GM12873 (cell line): ENCODE measurements around the gene AKAP6.
A peak's percentile ranks its signal among the peaks of the same experiment; 100 is the strongest.

Experiments used
- TF ChIP-seq, protein P1 (sequence below): IDR thresholded peaks from 2 replicates; pipeline ENCODE4 v1.5.1; 2012; ENCODE audit warnings: low read depth, mild to moderate bottlenecking, moderate library complexity, low read length, control low read depth; ENCODE audit not compliant: insufficient read depth; ENCODE audit errors: missing control alignments

Gene AKAP6

DNA sequence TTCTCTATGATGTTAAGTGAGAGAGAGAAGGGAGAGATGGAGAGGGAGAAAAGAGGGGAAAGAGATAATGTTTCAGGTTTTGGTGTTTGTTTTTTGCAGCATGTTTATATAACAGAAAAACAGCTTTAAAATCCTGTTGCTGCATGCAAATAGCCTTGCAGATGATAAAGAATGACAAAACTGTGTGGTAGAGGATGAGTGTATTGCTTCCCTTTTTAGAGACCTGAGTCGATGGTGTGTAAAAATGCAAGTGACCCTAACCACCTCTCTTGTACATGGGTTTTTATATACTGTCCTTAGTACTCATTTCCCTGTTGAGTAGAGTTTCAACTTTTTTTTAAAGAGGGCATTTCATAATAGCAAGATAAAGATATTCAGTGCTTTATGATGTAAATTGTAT, 249.1 kb downstream of the AKAP6 start:
- TF ChIP-seq, protein P1, sequence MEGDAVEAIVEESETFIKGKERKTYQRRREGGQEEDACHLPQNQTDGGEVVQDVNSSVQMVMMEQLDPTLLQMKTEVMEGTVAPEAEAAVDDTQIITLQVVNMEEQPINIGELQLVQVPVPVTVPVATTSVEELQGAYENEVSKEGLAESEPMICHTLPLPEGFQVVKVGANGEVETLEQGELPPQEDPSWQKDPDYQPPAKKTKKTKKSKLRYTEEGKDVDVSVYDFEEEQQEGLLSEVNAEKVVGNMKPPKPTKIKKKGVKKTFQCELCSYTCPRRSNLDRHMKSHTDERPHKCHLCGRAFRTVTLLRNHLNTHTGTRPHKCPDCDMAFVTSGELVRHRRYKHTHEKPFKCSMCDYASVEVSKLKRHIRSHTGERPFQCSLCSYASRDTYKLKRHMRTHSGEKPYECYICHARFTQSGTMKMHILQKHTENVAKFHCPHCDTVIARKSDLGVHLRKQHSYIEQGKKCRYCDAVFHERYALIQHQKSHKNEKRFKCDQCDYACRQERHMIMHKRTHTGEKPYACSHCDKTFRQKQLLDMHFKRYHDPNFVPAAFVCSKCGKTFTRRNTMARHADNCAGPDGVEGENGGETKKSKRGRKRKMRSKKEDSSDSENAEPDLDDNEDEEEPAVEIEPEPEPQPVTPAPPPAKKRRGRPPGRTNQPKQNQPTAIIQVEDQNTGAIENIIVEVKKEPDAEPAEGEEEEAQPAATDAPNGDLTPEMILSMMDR: no peak

DNA sequence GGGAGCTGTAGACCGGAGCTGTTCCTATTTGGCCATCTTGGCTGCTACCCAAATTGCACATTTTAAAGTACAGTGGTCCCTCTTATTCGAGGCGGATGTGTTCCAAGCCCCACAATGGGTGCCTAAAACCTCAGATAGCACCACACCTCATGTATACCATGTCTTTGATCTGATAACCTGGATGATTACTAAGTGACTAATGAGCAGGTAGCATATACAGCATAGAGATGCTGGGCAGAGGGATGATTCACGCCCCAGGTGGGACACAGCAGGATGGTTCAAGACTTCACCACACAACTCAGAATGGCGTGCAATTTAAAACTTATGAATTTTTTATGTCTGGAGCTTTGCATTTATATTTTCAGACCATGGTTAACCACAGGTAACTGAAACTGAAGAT, 255.0 kb downstream of the AKAP6 start:
- TF ChIP-seq, protein P1: no peak

DNA sequence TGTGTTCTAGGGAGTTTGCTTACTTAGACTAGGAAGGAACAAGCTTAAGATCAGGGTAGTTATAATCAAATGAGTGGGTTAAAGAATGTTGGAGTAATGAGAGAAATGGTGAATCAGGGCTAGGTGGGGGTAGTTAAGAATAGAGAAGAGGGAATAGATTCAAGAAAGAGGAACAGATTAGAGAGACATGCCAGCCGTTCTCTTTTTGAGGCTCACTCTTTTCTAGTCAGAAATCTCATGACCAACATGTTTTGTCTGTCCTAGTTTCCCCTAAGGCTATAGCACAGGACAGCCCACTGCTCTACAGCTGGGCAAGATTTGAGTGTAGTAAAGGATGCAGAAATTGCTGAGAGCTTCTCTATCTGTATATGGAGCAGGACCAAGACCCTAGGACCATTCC, 258.4 kb downstream of the AKAP6 start:
- TF ChIP-seq, protein P1: no peak

DNA sequence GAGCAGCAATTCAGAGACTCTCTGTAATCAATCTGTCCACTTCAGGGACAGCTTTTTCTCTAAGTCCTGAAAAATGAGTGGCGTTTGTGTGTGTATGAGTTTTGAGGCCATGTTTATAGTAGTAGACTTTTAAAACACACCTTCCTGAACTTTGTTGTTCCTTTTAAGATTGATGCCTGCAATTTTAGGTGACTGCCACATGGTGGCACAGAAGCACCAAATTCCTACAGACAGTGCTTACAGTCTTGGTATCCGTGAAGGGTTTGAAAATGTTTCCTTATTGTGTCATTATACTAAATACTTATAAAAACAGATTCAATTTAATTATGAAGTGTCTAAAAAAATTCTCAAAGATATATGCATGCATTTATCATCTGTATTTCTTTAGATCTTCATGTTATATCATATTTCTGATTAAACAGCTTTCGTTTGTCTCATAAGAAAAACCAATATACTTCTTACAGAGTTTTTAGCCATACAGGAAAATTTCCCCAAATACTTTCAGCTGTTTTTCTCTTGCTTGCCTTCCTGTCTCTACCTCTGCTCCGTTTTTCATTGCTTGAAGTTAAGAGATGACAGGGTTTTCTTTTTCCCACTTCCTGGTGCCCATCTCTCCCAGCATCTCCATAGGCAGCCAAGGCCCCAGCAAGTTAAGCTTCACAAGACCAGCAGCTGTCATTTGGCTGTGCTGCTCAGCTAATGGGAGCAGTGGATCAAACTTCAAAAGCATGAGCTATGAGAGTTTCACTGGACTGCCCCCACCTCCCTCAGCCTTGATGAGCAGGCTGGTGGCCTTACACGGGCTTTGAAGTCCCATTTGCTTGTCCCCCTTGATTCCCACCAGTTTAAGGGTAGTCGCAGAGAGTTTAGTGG, 259.6 kb downstream of the AKAP6 start:
- TF ChIP-seq, protein P1: peak; percentile 81

DNA sequence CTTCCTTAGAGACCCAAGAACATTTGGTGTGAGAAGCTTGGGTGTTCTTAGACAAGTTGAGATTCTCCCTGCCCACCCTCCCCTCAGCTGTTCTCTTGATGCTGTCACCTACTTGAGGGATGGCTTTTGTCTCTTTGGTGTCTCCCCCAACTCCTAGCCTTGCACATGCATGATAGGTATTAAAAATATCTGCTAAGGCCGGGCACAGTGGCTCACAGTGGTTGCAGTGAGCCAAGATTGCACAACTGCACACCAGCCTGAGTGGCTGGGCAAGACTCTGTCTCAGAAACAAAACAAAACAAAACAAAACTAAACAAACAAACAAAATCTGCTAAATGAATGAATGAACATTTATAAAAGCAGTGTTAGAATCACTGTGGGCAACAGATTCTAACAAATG, 261.1 kb downstream of the AKAP6 start:
- TF ChIP-seq, protein P1: no peak

DNA sequence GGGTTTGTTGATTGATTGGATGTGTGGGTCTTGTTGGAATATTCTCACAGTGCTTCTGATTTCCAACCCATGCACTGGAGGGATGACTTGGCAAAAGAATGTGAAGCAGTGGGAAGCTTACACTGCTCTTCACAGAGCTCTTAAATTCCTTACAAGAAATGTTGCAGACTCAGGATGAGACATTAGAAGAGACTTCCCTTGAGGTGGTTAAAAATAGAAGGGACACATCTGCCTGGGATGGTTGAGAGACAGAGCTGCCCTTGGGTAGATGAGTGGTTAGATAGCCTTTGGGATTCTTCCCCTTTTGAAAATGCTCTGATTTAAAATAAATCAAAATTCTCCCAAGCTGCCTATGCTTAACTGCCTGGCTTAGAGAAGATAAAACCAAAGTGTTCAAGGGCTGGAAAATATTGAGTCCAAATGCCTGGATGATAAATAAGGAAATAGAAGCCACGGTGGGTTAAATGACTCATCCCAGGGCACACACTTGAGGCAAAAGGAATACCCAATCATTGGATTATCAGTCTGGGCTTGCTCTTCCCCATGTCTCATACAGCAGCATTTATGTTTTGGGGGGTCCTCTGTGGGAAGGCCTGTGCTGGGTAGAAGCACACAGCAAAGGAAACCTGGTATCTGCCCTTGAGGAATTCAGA, 264.3 kb downstream of the AKAP6 start:
- TF ChIP-seq, protein P1: no peak

DNA sequence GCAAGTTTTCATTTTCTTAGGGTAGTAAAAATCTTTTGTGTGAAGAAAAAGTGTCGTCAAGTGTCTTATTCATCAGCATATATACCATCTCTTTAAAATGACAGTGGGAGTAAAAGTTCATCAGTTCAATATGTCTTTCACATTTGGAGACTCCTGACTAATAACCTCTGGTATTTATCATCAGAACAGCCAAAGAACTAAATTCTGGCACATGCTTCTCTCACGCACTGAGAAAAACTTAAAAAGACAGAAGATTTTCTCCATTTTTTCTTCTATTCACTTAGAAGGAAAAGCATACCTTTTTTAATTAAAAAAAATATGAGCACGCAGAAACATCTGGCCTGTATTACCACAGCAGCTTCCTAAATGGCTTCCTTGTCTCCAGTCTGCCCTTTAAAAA, 265.7 kb downstream of the AKAP6 start:
- TF ChIP-seq, protein P1: no peak
